ENCODE measurements around the gene LAMA3. TPM values are rescaled to one million over a fixed set of nuclear protein-coding genes. Genes with fewer than 3 reads are reported as not detected.
A peak's percentile ranks its signal among the peaks of the same experiment; 100 is the strongest.

The LAMA3 gene
- total and polyA plus RNA-seq, 2 of the 13 experiments (the other 11 are each of a cell fraction or from before 2014, with no cell fraction given) = 0.45 to 2.2 TPM

DNA sequence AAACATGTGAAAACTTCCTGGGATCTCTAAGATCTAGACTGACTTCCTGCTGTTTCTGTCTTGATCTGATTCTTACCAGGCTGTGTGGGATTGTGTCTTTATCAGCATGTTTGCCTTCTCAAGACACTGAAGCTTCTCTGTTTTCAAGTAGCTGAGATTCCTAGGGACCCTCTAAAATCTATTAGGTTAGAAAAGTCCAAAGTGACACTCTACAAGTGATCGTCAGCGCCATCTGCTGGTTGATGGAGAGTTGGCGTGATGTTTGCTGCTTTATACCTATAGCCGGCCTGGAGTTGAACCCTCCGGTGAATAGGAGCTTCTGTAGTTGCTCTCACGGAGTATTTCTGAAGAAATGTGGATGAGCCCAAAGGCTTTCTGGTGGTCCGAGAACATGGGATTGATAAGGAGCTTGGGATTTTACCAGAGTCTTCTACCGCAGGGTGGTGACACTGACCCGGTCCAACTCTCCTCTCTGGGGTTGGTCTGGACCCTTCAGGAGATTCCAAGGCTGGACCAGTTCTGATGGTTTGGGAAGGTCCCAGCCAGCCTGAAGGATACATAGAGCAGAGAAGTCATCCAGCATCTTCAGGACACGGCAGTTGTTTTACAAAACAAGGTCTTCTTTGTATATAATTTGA is 229.3 kb downstream of the LAMA3 start:
- Histone ChIP-seq H3K36me3 (replicated peaks in 1 of 2; ENCODE audit: control insufficient read depth in 1 of 2, insufficient read depth in 2 of 2, low read length in 2 of 2) (no peaks in the 10 kb centered on the region), H3K79me2 (ENCODE audit: insufficient read depth, low read length) (no peaks in the 10 kb centered on the region), H3K9me3 (ENCODE audit: low read length) (no peaks in the 10 kb centered on the region), H2AFZ (ENCODE audit: low read length) (no peak overlapping the region), H3K4me1 (ENCODE audit: insufficient read depth, low read length) (no peaks in the 10 kb centered on the region), H3K27me3 (ENCODE audit: control insufficient read depth in 1 of 2, insufficient read depth in 2 of 2, low read length in 2 of 2) (no peaks in the 10 kb centered on the region; a peak in 1 of 5 replicates), H3K4me3 (replicated peaks in 1 of 3; ENCODE audit: insufficient read depth in 1 of 3, low read depth in 2 of 3, low read length in 3 of 3) (no peak overlapping the region), H4K20me1 (ENCODE audit: insufficient read depth, low read length) (no peaks in the 10 kb centered on the region), H3K4me2 (ENCODE audit: low read depth, low read length) (no peak overlapping the region), H3K9ac (ENCODE audit: insufficient read depth, low read depth, low read length) (no peak overlapping the region), H3K27ac (ENCODE audit: extremely low read length, insufficient read depth, low read length) (no peak overlapping the region)
- TF ChIP-seq BRCA1 (CRISPR knock-in tag; IDR thresholded peaks at IDR 0.05) (0 out of 2 replicates have a peak, but pooled peaks have one; percentile 44), KAT8 (CRISPR knock-in tag; IDR thresholded peaks at IDR 0.05) (no peak), CTCF (CRISPR knock-in tag; IDR thresholded peaks at IDR 0.05) (peak; percentile 83), ZNF816 (CRISPR knock-in tag; IDR thresholded peaks at IDR 0.05; ENCODE audit: borderline replicate concordance) (no peak), ZNF451 (CRISPR knock-in tag; IDR thresholded peaks at IDR 0.05) (no peak), BHLHE40 (IDR thresholded peaks at IDR 0.05; ENCODE audit: low read length) (0 out of 2 replicates have a peak, but pooled peaks have one; percentile 10), RAD21 (CRISPR knock-in tag; IDR thresholded peaks at IDR 0.05) (peak; percentile 57; the same call in 1 of the 2 replicates), HNF4A (CRISPR knock-in tag; IDR thresholded peaks at IDR 0.05) (peak; percentile 35; the same call in 1 of the 2 replicates), STAG1 (CRISPR knock-in tag; IDR thresholded peaks at IDR 0.05) (peak; percentile 79), SMC3 (IDR thresholded peaks at IDR 0.05; ENCODE audit: low read length) (peak; percentile 91)
- TF ChIP-seq, protein P1, sequence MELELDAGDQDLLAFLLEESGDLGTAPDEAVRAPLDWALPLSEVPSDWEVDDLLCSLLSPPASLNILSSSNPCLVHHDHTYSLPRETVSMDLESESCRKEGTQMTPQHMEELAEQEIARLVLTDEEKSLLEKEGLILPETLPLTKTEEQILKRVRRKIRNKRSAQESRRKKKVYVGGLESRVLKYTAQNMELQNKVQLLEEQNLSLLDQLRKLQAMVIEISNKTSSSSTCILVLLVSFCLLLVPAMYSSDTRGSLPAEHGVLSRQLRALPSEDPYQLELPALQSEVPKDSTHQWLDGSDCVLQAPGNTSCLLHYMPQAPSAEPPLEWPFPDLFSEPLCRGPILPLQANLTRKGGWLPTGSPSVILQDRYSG (CRISPR knock-in tag; IDR thresholded peaks at IDR 0.05) = 0 out of 2 replicates have a peak, but pooled peaks have one; percentile 45
- DNase-seq (ENCODE audit: low spot score) = peak; percentile 55
- ChIA-PET POLR2A (no interaction called here), CTCF (ENCODE audit: low intra/inter-chr PET ratio, low total read pairs) (interaction anchor here (1.1 to 1.9 kb wide), 3 partner anchors 157 to 297 kb away, joined by 3 to 11 read pairs (median 7); no protein-coding TSS in a partner anchor)
- ATAC-seq = peak; percentile 84
- WGBS (ENCODE audit: low lambda C conversion rate) = 36% methylated on average over 10 of the region's 10 CpGs
- FAIRE-seq = peak; percentile 89
- in situ Hi-C loops (cut with HindIII; ENCODE audit: extremely low pct_ligation_motif_present, low pct_unique_long_range_greater_than_20kb) (loop anchor here (5.0 kb wide), 1 partner anchor 96 kb away; no protein-coding TSS in a partner anchor), intact Hi-C loops (cut with micrococcal nuclease; ENCODE audit: unreplicated experiment) (loop anchor here (1.0 to 10.0 kb wide), 4 partner anchors 94 to 294 kb away; no protein-coding TSS in a partner anchor)
- BruUV-seq (replicated peaks) = no TSS peak
